K562 (cell line): ENCODE measurements around the gene CHMP2A.

Source experiments
- ARNT ChIP-seq, 2 experiments: fragments of 450-650 bp; IDR thresholded peaks; 2 replicates each; pipeline ENCODE4 v1.6.1; 2016; ENCODE audit warnings: mild to moderate bottlenecking in 1 of 2
- EP300 ChIP-seq: IDR thresholded peaks from 2 replicates; pipeline ENCODE4 v1.6.1; 2012; ENCODE audit warnings: low read length, improper control_type of control experiment
- HEY1 ChIP-seq: fragments of 250-450 bp; sonication (Bioruptor Pico); IDR thresholded peaks from 2 replicates; pipeline ENCODE4 v1.5.0; 2020; ENCODE audit warnings: mild to moderate bottlenecking, moderate library complexity, borderline replicate concordance
- MEF2A ChIP-seq: IDR thresholded peaks from 2 replicates; pipeline ENCODE4 v1.6.1; 2011; ENCODE audit warnings: low read depth, mild to moderate bottlenecking, low read length, moderate library complexity; ENCODE audit not compliant: control insufficient read depth
- NBN ChIP-seq: fragments of 450-650 bp; IDR thresholded peaks from 2 replicates; pipeline ENCODE4 v1.6.1; 2016; ENCODE audit warnings: low read depth, mild to moderate bottlenecking
- PCBP2 ChIP-seq: fragments of 200-400 bp; formaldehyde crosslinking; IDR thresholded peaks from 2 replicates; pipeline ENCODE4 v1.6.1; 2018; ENCODE audit warnings: low read length, low read depth, mild to moderate bottlenecking, moderate library complexity; ENCODE audit not compliant: poor library complexity, severe bottlenecking
- U2AF2 ChIP-seq: fragments of 200-400 bp; formaldehyde crosslinking; optimal IDR thresholded peaks from 2 replicates; pipeline ENCODE3; 2017; ENCODE audit warnings: low read depth, mild to moderate bottlenecking, low read length
- ZNF586 ChIP-seq: fragments of 450-650 bp; formaldehyde crosslinking; conservative IDR thresholded peaks from 2 replicates; pipeline ENCODE4 v1.4.0; 2020; ENCODE audit warnings: mild to moderate bottlenecking, moderate library complexity
- TF ChIP-seq, protein P1 (sequence below): sonication (generic); formaldehyde crosslinking; IDR thresholded peaks from 2 replicates; pipeline ENCODE4 v1.9.0; 2022; ENCODE audit warnings: mild to moderate bottlenecking, missing genetic modification reagents
- TF ChIP-seq, protein P2 (sequence below), 2 experiments: fragments of 450-650 bp; formaldehyde crosslinking in 1 of 2; IDR thresholded peaks; 2 replicates each; pipeline versions ENCODE4 v1.4.0 to v1.6.1; 2014 to 2020; ENCODE audit warnings: mild to moderate bottlenecking in 2 of 2, borderline replicate concordance in 1 of 2, low read depth in 1 of 2
- TF ChIP-seq, protein P3 (sequence below): sonication (generic); formaldehyde crosslinking; IDR thresholded peaks from 2 replicates; pipeline ENCODE4 v1.8.0; 2022; ENCODE audit warnings: mild to moderate bottlenecking, missing genetic modification reagents, borderline replicate concordance
- TF ChIP-seq, protein P4 (sequence below): sonication (generic); formaldehyde crosslinking; IDR thresholded peaks from 2 replicates; pipeline ENCODE4 v1.8.1; 2022; ENCODE audit warnings: missing genetic modification reagents
- TF ChIP-seq, protein P5 (sequence below), 2 experiments: fragments of 450-650 bp; IDR thresholded peaks; 2 replicates each; pipeline ENCODE4 v1.6.1; 2016

DNA sequence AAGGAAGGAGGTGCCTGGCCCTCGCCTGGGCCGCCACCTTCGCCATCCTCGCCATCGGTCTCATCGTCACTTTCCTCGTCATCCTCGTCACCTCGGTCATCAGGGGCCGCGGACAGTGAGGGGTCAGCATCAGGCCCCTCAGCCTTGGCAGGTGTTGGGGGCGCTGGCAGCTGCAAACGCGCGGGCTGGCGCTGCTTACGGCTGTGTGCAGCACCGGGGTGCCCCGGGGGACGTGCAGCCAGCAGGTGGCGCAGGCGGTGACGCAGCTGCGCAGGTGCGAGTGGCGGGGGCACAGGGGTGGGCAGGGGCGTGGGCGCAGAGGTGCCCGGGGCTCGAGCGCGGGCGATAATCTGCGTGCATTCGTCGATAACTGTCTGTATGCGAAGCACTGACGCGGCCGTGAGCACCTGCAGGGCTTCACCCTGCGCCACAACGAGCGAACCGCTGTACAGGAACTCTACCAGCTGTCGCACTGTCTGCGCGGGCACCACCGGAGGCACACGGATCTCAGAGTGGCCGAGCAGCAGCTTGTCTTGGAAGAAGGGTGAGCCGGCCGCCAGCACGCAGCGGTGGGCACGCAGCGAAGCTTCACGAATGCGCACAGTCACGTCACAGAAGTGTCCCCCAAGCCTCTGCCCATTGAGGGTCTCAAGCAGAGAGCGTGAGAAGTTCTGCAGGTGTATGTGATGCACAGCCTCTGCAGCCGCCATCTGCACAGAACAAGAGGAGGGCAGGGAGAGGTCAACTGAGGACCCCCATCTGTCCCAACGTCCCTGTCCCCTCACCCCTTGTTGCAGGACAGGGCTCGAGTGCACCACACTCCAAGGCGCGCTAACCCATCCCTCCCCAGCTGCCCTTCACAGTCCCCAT is 37.7 kb downstream of the CHMP2A start:
- TF ChIP-seq PCBP2 (no peak), ZNF586 (CRISPR knock-in tag) (no peak), ARNT (IDR thresholded peaks at IDR 0.05) (no peak), U2AF2 (no peak), NBN (no peak), HEY1 (no peak), EP300 (no peak), MEF2A (no peak)
- TF ChIP-seq, protein P1, sequence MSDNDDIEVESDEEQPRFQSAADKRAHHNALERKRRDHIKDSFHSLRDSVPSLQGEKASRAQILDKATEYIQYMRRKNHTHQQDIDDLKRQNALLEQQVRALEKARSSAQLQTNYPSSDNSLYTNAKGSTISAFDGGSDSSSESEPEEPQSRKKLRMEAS (CRISPR knock-in tag): no peak
- TF ChIP-seq, protein P2, sequence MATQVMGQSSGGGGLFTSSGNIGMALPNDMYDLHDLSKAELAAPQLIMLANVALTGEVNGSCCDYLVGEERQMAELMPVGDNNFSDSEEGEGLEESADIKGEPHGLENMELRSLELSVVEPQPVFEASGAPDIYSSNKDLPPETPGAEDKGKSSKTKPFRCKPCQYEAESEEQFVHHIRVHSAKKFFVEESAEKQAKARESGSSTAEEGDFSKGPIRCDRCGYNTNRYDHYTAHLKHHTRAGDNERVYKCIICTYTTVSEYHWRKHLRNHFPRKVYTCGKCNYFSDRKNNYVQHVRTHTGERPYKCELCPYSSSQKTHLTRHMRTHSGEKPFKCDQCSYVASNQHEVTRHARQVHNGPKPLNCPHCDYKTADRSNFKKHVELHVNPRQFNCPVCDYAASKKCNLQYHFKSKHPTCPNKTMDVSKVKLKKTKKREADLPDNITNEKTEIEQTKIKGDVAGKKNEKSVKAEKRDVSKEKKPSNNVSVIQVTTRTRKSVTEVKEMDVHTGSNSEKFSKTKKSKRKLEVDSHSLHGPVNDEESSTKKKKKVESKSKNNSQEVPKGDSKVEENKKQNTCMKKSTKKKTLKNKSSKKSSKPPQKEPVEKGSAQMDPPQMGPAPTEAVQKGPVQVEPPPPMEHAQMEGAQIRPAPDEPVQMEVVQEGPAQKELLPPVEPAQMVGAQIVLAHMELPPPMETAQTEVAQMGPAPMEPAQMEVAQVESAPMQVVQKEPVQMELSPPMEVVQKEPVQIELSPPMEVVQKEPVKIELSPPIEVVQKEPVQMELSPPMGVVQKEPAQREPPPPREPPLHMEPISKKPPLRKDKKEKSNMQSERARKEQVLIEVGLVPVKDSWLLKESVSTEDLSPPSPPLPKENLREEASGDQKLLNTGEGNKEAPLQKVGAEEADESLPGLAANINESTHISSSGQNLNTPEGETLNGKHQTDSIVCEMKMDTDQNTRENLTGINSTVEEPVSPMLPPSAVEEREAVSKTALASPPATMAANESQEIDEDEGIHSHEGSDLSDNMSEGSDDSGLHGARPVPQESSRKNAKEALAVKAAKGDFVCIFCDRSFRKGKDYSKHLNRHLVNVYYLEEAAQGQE (IDR thresholded peaks at IDR 0.05; ENCODE audit: borderline replicate concordance): no peak
- TF ChIP-seq, protein P2 (CRISPR knock-in tag; IDR thresholded peaks at IDR 0.05; ENCODE audit: low read depth): no peak
- TF ChIP-seq, protein P3, sequence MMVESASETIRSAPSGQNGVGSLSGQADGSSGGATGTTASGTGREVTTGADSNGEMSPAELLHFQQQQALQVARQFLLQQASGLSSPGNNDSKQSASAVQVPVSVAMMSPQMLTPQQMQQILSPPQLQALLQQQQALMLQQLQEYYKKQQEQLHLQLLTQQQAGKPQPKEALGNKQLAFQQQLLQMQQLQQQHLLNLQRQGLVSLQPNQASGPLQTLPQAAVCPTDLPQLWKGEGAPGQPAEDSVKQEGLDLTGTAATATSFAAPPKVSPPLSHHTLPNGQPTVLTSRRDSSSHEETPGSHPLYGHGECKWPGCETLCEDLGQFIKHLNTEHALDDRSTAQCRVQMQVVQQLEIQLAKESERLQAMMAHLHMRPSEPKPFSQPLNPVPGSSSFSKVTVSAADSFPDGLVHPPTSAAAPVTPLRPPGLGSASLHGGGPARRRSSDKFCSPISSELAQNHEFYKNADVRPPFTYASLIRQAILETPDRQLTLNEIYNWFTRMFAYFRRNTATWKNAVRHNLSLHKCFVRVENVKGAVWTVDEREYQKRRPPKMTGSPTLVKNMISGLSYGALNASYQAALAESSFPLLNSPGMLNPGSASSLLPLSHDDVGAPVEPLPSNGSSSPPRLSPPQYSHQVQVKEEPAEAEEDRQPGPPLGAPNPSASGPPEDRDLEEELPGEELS (CRISPR knock-in tag): no peak
- TF ChIP-seq, protein P4, sequence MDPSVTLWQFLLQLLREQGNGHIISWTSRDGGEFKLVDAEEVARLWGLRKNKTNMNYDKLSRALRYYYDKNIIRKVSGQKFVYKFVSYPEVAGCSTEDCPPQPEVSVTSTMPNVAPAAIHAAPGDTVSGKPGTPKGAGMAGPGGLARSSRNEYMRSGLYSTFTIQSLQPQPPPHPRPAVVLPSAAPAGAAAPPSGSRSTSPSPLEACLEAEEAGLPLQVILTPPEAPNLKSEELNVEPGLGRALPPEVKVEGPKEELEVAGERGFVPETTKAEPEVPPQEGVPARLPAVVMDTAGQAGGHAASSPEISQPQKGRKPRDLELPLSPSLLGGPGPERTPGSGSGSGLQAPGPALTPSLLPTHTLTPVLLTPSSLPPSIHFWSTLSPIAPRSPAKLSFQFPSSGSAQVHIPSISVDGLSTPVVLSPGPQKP (CRISPR knock-in tag): no peak
- TF ChIP-seq, protein P5, sequence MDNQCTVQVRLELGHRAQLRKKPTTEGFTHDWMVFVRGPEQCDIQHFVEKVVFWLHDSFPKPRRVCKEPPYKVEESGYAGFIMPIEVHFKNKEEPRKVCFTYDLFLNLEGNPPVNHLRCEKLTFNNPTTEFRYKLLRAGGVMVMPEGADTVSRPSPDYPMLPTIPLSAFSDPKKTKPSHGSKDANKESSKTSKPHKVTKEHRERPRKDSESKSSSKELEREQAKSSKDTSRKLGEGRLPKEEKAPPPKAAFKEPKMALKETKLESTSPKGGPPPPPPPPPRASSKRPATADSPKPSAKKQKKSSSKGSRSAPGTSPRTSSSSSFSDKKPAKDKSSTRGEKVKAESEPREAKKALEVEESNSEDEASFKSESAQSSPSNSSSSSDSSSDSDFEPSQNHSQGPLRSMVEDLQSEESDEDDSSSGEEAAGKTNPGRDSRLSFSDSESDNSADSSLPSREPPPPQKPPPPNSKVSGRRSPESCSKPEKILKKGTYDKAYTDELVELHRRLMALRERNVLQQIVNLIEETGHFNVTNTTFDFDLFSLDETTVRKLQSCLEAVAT (IDR thresholded peaks at IDR 0.05): no peak
